Vagina (tissue), 2 donors: Measurements from ENCODE around the gene INPP5A.

Experiments used
- POLR2A ChIP-seq, 2 donors: fragments of 450-650 bp; IDR thresholded peaks; one replicate each; pipeline ENCODE4 v1.6.1; 2017; ENCODE audit warnings: antibody characterized with exemption in 2 of 2, mild to moderate bottlenecking in 2 of 2, moderate library complexity in 2 of 2
- POLR2AphosphoS5 ChIP-seq, 2 donors: sonication (generic); formaldehyde crosslinking; IDR thresholded peaks; one replicate each; pipeline ENCODE4 v1.9.0; 2017; ENCODE audit warnings: antibody characterized with exemption in 2 of 2, mild to moderate bottlenecking in 2 of 2, low read depth in 1 of 2; ENCODE audit not compliant: insufficient read depth in 1 of 2
- TF ChIP-seq, protein P1 (sequence below), 3 experiments: fragments of 450-650 bp in 2 of 3; fragments of 200-600 bp in 1 of 3; sonication (generic) in 1 of 3; IDR thresholded peaks; one replicate each; pipeline ENCODE4 v1.5.1; 2017 to 2019; ENCODE audit warnings: antibody characterized with exemption in 3 of 3, mild to moderate bottlenecking in 2 of 3, moderate library complexity in 2 of 3

DNA sequence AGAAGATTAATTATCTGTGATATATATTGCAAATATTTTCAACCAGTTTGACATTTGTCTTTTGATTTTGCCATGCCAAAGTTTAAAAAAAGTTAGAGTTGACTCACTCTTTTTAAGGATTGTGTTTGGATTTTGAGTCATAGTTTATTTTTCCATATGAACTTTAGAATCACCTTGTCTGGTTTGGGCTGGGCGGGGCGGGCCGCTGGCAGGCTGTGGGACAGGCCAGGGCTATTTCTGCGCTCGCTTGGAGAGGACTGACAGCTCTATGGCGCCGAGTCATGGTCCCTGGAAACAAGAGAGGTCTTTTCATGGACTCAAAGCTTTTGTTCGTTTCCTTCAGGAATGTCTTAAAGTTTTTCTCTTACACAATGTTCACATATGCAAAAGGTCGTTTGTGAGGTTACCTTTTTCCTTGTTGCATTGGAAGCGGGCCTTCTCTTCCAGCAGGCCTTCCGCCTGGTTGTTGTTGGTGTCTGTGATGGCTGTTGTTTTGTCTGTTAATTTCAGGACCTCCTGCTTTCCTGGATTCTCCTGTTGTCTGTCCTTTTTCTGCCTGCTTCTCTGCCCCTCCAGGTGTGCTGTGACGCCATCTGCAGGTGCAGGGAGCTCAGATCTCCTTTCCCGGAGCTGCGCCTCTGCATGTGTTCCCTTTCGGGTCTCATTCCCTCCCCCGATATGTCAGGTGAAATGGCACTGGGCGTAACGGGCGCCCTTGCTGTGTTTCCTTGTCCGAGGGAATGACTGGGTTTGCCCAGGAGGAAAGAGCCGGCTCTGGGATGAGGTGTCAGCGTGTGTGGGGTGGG, 53.8 kb downstream of the INPP5A start:
- TF ChIP-seq, protein P1, sequence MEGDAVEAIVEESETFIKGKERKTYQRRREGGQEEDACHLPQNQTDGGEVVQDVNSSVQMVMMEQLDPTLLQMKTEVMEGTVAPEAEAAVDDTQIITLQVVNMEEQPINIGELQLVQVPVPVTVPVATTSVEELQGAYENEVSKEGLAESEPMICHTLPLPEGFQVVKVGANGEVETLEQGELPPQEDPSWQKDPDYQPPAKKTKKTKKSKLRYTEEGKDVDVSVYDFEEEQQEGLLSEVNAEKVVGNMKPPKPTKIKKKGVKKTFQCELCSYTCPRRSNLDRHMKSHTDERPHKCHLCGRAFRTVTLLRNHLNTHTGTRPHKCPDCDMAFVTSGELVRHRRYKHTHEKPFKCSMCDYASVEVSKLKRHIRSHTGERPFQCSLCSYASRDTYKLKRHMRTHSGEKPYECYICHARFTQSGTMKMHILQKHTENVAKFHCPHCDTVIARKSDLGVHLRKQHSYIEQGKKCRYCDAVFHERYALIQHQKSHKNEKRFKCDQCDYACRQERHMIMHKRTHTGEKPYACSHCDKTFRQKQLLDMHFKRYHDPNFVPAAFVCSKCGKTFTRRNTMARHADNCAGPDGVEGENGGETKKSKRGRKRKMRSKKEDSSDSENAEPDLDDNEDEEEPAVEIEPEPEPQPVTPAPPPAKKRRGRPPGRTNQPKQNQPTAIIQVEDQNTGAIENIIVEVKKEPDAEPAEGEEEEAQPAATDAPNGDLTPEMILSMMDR (IDR thresholded peaks at IDR 0.05), result no peak
- no peak for TF ChIP-seq POLR2A (IDR thresholded peaks at IDR 0.05)
- peak in 1 of 2 donors; percentile 28 for TF ChIP-seq POLR2AphosphoS5 (IDR thresholded peaks at IDR 0.05; ENCODE audit: insufficient read depth in 1 of 2, low read depth in 1 of 2)
